Measurements from ENCODE around the gene SCRN1. TPM values are rescaled to one million over a fixed set of nuclear protein-coding genes. Genes with fewer than 3 reads are reported as not detected.

The SCRN1 gene
- total RNA-seq, 1 donor from 2014 or later, result 13.4 TPM

DNA sequence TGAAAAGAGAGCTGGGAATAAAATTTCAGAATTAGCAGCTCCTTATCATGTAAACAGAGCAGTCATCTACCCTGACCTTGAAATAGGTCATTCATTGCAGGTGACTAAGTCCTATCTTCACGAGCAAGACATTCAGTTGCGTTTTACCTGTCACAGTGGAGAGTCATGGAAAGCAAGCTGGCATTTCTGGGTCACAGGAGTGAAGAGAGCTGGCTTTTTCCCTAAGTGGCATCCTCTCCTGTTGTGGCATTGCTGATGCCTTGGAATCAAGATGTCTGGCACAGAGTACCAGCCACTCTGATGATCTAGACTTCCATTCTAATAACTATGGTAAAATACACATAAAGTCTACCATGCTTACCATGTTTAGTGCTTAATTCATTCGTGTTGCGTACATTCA, 70.8 kb downstream of the SCRN1 start:
- H3K4me1 ChIP-seq, result peaks cover 8% of the 10 kb centered on the region
- H3K27me3 ChIP-seq (ENCODE audit: low read depth), result no peaks in the 10 kb centered on the region
- no peak for TF ChIP-seq CTCF (IDR thresholded peaks at IDR 0.05; ENCODE audit: borderline replicate concordance)
- DNase-seq, result no peak
- no peaks in the 10 kb centered on the region for H3K9me3 ChIP-seq (replicated peaks)
- H3K36me3 ChIP-seq, result peaks cover 8% of the 10 kb centered on the region
- intact Hi-C loops (cut with micrococcal nuclease), result no loop called here
- H3K4me3 ChIP-seq, result no peak overlapping the region
- no peak overlapping the region for H3K27ac ChIP-seq (replicated peaks)

DNA sequence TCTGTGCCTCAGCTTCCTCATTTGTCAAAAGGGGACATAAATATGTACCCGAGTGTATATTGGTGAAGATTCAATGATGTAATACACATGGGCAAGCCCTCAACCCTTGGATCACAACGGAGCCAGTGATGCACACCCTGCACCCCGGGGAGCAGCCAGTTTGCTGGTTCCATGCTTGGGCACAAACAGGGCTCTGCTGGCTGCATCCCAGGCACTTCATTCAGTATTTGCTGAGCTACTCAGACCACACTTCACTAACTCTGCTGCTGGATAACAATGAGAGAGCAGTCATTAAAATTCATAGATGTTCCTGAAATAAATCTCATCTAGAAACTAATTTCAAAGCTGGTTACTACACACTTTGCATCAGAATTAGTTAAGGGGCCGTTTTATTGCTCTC, 72.0 kb downstream of the SCRN1 start:
- Histone ChIP-seq H3K9me3 (replicated peaks) (no peaks in the 10 kb centered on the region), H3K4me3 (no peak overlapping the region), H3K4me1 (peaks cover 8% of the 10 kb centered on the region), H3K27ac (replicated peaks) (no peak overlapping the region), H3K27me3 (ENCODE audit: low read depth) (no peaks in the 10 kb centered on the region), H3K36me3 (no peaks in the 10 kb centered on the region)
- no peak for DNase-seq
- TF ChIP-seq CTCF (IDR thresholded peaks at IDR 0.05; ENCODE audit: borderline replicate concordance), result no peak
- intact Hi-C loops (cut with micrococcal nuclease), result no loop called here

DNA sequence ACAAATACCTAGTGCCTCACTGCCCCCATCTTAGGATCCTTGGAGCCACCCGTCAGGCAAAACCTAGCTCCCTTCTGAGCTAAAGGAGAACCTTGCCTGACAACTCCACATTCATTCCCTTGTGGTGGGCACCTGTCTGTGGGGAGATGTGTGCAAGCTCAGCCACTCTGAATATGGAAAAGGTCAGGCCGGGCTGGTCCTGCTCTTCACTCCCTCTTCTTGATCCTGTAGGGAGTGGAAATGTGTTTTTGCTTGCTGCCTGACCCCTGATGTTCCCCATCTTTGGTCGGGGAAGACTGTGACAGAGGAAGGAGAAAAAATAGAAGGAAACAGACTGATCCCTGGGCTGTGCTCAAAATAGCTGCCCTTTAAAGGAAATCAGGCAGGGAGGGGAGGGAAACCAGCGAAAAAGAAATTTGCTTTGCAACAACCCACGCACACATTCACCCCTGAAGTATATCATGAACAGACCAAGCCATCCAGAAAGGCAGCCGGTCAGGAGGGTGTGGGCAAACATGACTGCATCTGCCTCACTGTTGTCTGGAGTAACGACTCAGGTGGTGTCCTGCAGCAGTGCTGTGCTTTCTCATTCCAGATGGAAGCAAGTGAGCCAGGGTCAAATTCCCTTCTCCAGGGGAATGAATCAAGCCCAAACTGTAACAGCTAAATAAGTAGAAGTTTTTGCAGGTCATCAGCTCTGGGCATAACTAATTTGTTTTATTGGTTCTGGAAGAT, 74.0 kb downstream of the SCRN1 start:
- peaks cover 8% of the 10 kb centered on the region for H3K4me1 ChIP-seq
- H3K27me3 ChIP-seq (ENCODE audit: low read depth), result no peaks in the 10 kb centered on the region
- H3K9me3 ChIP-seq (replicated peaks), result no peaks in the 10 kb centered on the region
- intact Hi-C loops (cut with micrococcal nuclease), result no loop called here
- no peak overlapping the region for H3K27ac ChIP-seq (replicated peaks)
- DNase-seq, result no peak
- TF ChIP-seq CTCF (IDR thresholded peaks at IDR 0.05; ENCODE audit: borderline replicate concordance), result no peak
- no peaks in the 10 kb centered on the region for H3K36me3 ChIP-seq
- no peak overlapping the region for H3K4me3 ChIP-seq

DNA sequence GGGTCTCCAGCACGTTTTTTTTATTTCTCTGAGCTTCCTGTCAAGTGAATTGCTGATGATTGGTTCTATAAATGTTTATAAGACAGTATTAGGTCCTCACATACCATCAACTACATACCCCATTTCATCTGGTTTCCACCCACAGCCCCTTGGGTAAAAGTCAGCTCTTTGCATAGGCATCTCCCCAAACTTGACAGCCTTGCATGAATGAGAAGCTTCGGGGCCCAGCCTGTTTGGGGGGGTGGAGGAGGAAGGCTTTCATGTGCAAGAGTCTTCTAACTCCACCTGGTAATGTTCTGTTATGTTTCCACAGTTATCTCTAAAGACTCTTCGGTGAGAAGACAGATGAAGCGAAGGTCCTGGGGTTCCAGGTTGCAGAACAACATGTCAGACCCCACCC, 75.4 kb downstream of the SCRN1 start:
- Histone ChIP-seq H3K36me3 (no peaks in the 10 kb centered on the region), H3K27me3 (ENCODE audit: low read depth) (no peaks in the 10 kb centered on the region), H3K27ac (replicated peaks) (no peak overlapping the region), H3K4me1 (peaks cover 8% of the 10 kb centered on the region), H3K4me3 (no peak overlapping the region), H3K9me3 (replicated peaks) (no peaks in the 10 kb centered on the region)
- intact Hi-C loops (cut with micrococcal nuclease), result no loop called here
- no peak for TF ChIP-seq CTCF (IDR thresholded peaks at IDR 0.05; ENCODE audit: borderline replicate concordance)
- no peak for DNase-seq

DNA sequence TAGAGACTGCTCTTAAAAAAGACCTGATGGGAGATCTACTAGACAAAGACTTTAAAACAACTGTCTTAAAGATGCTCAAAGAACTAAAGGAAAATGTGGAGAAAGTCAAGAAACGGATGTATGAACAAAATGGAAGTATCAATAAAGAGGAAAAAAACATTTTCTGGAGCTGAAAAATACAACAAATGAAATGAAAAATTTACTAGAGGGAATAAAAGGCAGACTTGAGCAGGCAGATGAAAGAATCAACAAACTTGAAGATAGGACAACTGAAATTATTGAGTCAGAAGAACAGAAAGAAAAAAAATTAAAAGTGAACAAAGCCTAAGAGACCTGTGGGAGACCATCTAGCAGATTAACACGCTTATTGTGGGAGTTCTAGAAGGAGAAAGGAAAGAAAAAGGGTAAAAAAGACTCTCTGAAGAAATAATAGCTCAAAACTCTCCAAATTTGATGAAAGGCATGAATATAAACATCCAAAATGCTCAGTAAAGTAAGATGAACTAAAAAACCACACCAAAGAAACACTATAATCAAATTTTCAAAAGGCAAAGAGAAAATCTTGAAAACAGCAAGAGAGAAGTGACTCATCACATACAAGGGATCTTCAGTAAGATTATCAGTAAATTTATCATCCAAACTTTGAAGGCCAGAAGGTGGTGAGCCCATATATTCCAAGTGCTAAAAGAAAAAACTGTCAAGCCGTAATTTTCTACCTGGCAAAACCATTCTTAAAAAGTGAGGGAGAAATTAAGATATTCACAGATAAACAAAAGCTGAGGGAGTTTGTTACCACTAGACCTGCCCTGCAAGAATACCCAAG, 83.2 kb downstream of the SCRN1 start:
- H3K4me3 ChIP-seq, result no peak overlapping the region
- H3K27ac ChIP-seq (replicated peaks), result no peak overlapping the region
- intact Hi-C loops (cut with micrococcal nuclease), result no loop called here
- no peak for TF ChIP-seq CTCF (IDR thresholded peaks at IDR 0.05; ENCODE audit: borderline replicate concordance)
- H3K9me3 ChIP-seq (replicated peaks), result peaks cover 25% of the 10 kb centered on the region
- DNase-seq, result no peak
- peaks cover 31% of the 10 kb centered on the region for H3K36me3 ChIP-seq
- H3K4me1 ChIP-seq, result no peaks in the 10 kb centered on the region
- H3K27me3 ChIP-seq (ENCODE audit: low read depth), result no peaks in the 10 kb centered on the region
